BLaER1 (cell line): ENCODE data around the gene DAGLB.
A peak's percentile ranks its signal among the peaks of the same experiment; 100 is the strongest.
"Not testable (repeated sequence)": the region's sequence is repeated elsewhere in the genome, so short reads cannot be mapped to it uniquely, and the experiment has no call there.

Experiments
- H3K27ac ChIP-seq: shearing (Covaris generic); formaldehyde crosslinking; 2 replicates; pipeline ENCODE4 v1.8.1; 2022
- H3K27me3 ChIP-seq: shearing (Covaris generic); formaldehyde crosslinking; 2 replicates; pipeline ENCODE4 v1.8.1; 2022
- H3K36me3 ChIP-seq: shearing (Covaris generic); formaldehyde crosslinking; 2 replicates; pipeline ENCODE4 v1.8.1; 2022
- H3K4me1 ChIP-seq: shearing (Covaris generic); formaldehyde crosslinking; 2 replicates; pipeline ENCODE4 v1.8.1; 2022
- H3K4me2 ChIP-seq: shearing (Covaris generic); formaldehyde crosslinking; 2 replicates; pipeline ENCODE4 v1.8.1; 2022
- H3K4me3 ChIP-seq: shearing (Covaris generic); formaldehyde crosslinking; 2 replicates; pipeline ENCODE4 v1.8.1; 2022
- H3K9ac ChIP-seq: shearing (Covaris generic); formaldehyde crosslinking; 2 replicates; pipeline ENCODE4 v1.8.1; 2022
- H3K9me3 ChIP-seq: shearing (Covaris generic); formaldehyde crosslinking; 2 replicates; pipeline ENCODE4 v1.8.1; 2022
- H4K20me1 ChIP-seq: shearing (Covaris generic); formaldehyde crosslinking; 2 replicates; pipeline ENCODE4 v1.8.1; 2022
- Cebpa-rat ChIP-seq: shearing (Covaris generic); IDR thresholded peaks from 2 replicates; pipeline ENCODE4 v1.8.1; 2022

Gene DAGLB

DNA sequence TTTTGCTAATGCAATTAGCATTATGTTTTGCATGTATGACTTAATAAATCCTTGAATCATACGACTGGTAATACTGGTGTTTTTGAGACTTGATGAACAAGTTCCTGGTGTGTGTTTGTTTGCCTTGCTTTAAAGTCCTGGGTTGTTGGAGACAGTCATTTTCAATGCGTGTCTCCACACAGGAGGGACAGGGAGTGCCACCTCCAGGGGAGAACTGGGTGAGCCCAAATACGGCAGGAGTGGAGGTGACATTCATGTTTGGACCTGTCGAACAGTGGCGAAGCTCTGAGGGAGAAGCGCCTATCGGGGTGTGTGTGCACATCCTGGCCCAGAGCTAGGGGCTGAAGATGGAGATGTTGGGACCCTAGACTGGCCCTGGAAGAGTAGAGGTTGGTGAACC is 43.8 kb downstream of the DAGLB start:
- Histone ChIP-seq H3K27me3 (no peaks in the 10 kb centered on the region), H4K20me1 (peaks cover 100% of the 10 kb centered on the region), H3K9ac (no peak overlapping the region), H3K27ac (peak overlapping the region; percentile 49; the same call in 1 of the 2 replicates), H3K4me2 (no peak overlapping the region), H3K4me3 (no peak overlapping the region), H3K9me3 (no peaks in the 10 kb centered on the region), H3K4me1 (peaks cover 20% of the 10 kb centered on the region), H3K36me3 (peaks cover 100% of the 10 kb centered on the region)
- TF ChIP-seq Cebpa-rat, result no peak

GRCh38 chr7:6402741-6403140 is 45.0 kb downstream of the DAGLB start:
- Histone ChIP-seq H3K4me2 (no peak overlapping the region), H3K27ac (no peak overlapping the region), H3K27me3 (no peaks in the 10 kb centered on the region), H3K4me3 (no peak overlapping the region), H3K36me3 (peaks cover 99% of the 10 kb centered on the region), H3K4me1 (peaks cover 21% of the 10 kb centered on the region), H3K9ac (no peak overlapping the region), H3K9me3 (no peaks in the 10 kb centered on the region), H4K20me1 (peaks cover 100% of the 10 kb centered on the region)
- TF ChIP-seq Cebpa-rat, result no peak

DNA sequence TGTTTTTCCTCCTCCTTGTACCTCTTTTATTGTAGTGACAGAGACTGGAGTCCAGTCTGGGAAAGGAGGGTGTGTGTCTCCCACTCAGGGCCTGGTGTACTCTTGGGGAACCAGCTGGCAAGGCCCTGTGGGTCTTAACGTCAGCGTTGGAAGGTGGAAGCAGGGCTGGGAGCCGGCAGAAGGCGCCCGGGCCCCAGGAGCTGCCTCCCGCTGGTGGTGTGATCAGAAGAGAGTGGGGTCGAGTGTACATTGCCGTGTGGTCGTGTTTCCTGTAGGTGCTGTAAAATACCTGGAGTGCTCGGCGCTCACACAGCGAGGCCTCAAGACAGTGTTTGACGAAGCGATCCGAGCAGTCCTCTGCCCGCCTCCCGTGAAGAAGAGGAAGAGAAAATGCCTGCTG is 45.7 kb downstream of the DAGLB start:
- Histone ChIP-seq H4K20me1 (peaks cover 100% of the 10 kb centered on the region), H3K9me3 (no peaks in the 10 kb centered on the region), H3K4me3 (no peak overlapping the region), H3K4me1 (peaks cover 23% of the 10 kb centered on the region), H3K4me2 (no peak overlapping the region), H3K36me3 (peaks cover 98% of the 10 kb centered on the region), H3K9ac (no peak overlapping the region), H3K27me3 (no peaks in the 10 kb centered on the region), H3K27ac (no peak overlapping the region)
- TF ChIP-seq Cebpa-rat, result no peak

GRCh38 chr7:6401536-6401935 is 46.2 kb downstream of the DAGLB start:
- no peak for TF ChIP-seq Cebpa-rat
- no peaks in the 10 kb centered on the region for H3K9me3 ChIP-seq
- H3K36me3 ChIP-seq, result peaks cover 93% of the 10 kb centered on the region
- no peak overlapping the region for H3K27ac ChIP-seq
- H3K9ac ChIP-seq, result no peak overlapping the region
- H3K27me3 ChIP-seq, result no peaks in the 10 kb centered on the region
- H3K4me2 ChIP-seq, result no peak overlapping the region
- no peak overlapping the region for H3K4me3 ChIP-seq
- peaks cover 97% of the 10 kb centered on the region for H4K20me1 ChIP-seq
- peaks cover 27% of the 10 kb centered on the region for H3K4me1 ChIP-seq

DNA sequence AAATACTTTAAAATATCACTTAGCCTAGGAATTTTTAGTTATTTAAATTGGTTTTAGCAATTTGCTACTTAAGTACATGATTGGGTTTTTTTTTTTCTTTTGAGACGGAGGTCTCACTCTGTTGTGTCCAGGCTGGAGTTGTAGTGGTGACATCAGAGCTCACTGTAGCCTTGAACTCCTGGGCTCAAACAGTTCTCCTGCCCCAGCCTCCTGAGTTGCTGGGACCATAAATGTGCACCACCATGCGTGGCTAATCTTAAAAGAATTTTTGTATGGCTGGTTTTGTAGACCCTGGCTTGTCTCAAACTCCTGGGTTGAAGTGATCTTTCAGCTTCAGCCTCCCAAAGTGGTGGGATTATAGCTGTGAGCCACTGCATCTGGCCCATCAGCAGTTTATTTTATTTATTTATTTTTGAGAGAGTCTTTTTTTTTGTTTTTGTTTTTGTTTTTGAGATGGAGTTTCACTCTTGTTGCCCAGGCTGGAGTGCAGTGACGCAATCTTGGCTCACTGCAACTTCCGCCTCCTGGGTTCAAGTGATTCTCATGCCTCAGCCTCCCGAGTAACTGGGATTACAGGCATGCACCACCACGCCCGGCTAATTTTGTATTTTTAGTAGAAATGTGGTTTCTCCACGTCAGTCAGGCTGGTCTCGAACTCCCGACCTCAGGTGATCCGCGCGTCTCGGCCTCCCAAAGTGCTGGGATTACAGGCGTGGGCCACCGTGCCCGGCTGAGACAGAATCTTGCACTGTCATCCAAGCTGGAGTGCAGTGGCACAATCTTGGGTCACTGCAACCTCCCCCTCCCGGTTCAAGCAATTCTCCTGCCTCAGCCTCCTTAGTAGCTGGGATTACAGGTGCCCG is 47.3 kb downstream of the DAGLB start:
- not testable (repeated sequence) for H3K4me3 ChIP-seq, H3K27me3 ChIP-seq, H3K27ac ChIP-seq, H3K9ac ChIP-seq, H3K9me3 ChIP-seq, H3K4me2 ChIP-seq
- Histone ChIP-seq H3K36me3 (peaks cover 86% of the 10 kb centered on the region), H4K20me1 (peaks cover 97% of the 10 kb centered on the region), H3K4me1 (peaks cover 38% of the 10 kb centered on the region)

- Histone ChIP-seq H4K20me1 (peaks cover 97% of the 10 kb centered on the region), H3K36me3 (peaks cover 86% of the 10 kb centered on the region), H3K27ac (0 out of 2 replicates have a peak overlapping the region, but pooled peaks have one; percentile 29), H3K9ac (no peak overlapping the region), H3K4me2 (no peak overlapping the region), H3K4me3 (no peak overlapping the region), H3K27me3 (no peaks in the 10 kb centered on the region), H3K9me3 (no peaks in the 10 kb centered on the region), H3K4me1 (peaks cover 49% of the 10 kb centered on the region)
- no peak for TF ChIP-seq Cebpa-rat
Observed at GRCh38 chr7:6399351-6399750, 48.4 kb downstream of the DAGLB start.

- Histone ChIP-seq H3K27me3 (no peaks in the 10 kb centered on the region), H3K4me3 (no peak overlapping the region), H3K4me1 (peaks cover 53% of the 10 kb centered on the region), H3K4me2 (no peak overlapping the region), H3K9me3 (no peaks in the 10 kb centered on the region), H3K9ac (no peak overlapping the region), H3K36me3 (peaks cover 86% of the 10 kb centered on the region), H3K27ac (peak overlapping the region; percentile 42; the same call in 1 of the 2 replicates), H4K20me1 (peaks cover 97% of the 10 kb centered on the region)
- TF ChIP-seq Cebpa-rat, result no peak
Observed at GRCh38 chr7:6398943-6399342, 48.8 kb downstream of the DAGLB start.

DNA sequence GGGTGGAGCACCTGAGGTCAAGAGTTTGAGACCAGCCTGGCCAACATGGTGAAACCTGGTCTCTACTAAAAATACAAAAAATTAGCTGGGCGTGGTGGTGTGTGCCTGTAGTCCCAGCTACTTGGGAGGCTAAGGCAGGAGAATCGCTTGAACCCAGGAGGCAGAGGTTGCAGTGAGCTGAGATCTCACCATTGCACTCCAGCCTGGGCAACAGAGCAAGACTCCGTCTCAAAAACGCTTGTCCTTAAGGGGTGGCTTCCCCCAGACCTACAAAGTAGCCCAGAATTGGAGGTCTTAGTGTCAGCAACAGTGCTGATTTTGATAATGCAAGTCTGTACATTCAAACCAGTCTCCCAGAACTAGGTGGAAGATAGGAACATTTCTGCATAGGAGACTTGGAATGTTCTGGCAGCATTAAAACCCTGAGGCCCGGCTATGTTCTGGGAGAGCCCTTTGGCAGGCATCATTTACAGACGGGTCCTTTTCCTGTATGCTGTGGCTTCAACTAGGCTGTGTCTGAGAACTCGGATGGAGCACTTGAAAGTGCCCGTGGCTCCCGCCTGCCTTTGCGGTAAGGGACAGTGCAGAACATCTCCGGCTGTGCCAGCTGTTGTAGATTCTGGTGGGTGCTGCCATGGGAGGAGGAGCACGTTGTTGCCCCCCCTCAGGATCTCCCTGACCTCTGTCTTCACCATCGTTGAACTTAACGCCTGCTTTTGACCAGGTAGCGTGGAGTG is 49.8 kb downstream of the DAGLB start:
- not testable (repeated sequence) for H3K4me2 ChIP-seq, H3K27me3 ChIP-seq, H3K9ac ChIP-seq, H3K4me3 ChIP-seq, H3K27ac ChIP-seq, H3K9me3 ChIP-seq
- Histone ChIP-seq H3K4me1 (peaks cover 64% of the 10 kb centered on the region), H3K36me3 (peaks cover 86% of the 10 kb centered on the region), H4K20me1 (peaks cover 97% of the 10 kb centered on the region)

DNA sequence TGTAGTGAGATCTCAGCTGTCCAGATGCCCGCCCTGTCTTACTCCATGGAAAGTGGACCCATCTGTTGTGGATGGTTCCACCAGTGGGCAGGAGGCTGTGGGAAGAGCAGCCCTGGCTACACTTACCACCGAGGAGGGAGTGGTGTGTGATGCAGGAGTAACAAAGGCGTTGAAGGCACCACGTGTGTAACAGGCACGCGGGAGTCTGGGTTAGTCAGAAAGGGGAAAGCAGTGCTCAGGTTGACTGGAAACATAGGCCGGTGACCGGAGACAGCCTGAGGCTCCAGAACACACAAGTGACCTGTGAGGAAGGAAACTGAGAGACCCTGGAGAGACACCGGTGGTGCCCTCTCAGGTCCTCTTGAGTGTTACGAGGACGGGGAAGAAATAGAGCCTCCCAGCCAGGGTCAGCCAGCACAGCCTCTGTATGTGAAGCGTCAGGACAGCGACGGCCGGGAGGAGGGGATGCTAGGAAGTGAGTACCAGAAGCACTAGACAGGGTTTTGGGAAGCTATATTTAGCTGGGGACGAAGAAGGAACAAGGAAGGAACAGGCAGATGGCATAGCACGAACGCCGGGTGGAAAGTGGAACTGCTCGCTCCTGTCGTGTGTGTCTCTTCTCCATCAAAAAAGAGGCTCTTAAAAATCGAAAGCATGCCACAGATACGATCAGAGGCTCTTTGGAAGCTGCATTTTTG is 51.7 kb downstream of the DAGLB start:
- H3K4me1 ChIP-seq, result peaks cover 67% of the 10 kb centered on the region
- peaks cover 86% of the 10 kb centered on the region for H3K36me3 ChIP-seq
- H3K4me2 ChIP-seq, result peak overlapping the region; percentile 90
- no peak for TF ChIP-seq Cebpa-rat
- peaks cover 97% of the 10 kb centered on the region for H4K20me1 ChIP-seq
- no peaks in the 10 kb centered on the region for H3K9me3 ChIP-seq
- H3K27ac ChIP-seq, result peak overlapping the region; percentile 62
- peak overlapping the region; percentile 74 for H3K9ac ChIP-seq
- H3K4me3 ChIP-seq, result peak overlapping the region; percentile 55
- H3K27me3 ChIP-seq, result no peaks in the 10 kb centered on the region

DNA sequence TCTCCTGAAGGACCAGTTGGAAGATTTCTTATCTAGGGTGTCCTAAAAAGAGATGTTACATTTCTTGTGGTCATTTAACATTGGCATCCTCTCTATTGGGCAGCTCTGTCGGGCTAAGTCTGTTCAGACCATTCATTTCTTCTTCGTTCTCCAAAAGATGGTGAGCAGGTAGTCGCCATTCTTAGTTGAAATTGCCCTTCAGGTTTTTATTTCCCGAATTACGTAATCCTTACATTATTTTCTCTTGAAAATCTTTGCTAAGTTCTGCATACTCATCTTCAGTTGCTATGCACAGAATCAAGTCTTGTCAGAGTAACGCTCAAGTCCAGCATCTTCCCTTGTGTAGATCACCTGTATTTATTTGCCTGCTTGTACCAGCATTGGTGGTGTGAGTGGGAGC is 53.6 kb downstream of the DAGLB start:
- Histone ChIP-seq H3K4me1 (peaks cover 59% of the 10 kb centered on the region), H3K36me3 (peaks cover 83% of the 10 kb centered on the region), H4K20me1 (peaks cover 94% of the 10 kb centered on the region), H3K4me3 (no peak overlapping the region), H3K9ac (no peak overlapping the region), H3K9me3 (no peaks in the 10 kb centered on the region), H3K4me2 (no peak overlapping the region), H3K27me3 (no peaks in the 10 kb centered on the region), H3K27ac (no peak overlapping the region)
- TF ChIP-seq Cebpa-rat, result 0 out of 2 replicates have a peak, but pooled peaks have one; percentile 67
